Activated CD8-positive, alpha-beta memory T cell treated with anti-CD3 and anti-CD28 coated beads, Interleukin-2, amount 50 U/mL, for 4 hours (primary cell): Measurements from ENCODE around the gene ADGRD1.
"Not testable (repeated sequence)": the region's sequence is repeated elsewhere in the genome, so short reads cannot be mapped to it uniquely, and the experiment has no call there.

Experiments
- DNase-seq: peaks from one replicate; pipeline ENCODE4 v3.0.0-alpha.2; 2020

The ADGRD1 gene

DNA sequence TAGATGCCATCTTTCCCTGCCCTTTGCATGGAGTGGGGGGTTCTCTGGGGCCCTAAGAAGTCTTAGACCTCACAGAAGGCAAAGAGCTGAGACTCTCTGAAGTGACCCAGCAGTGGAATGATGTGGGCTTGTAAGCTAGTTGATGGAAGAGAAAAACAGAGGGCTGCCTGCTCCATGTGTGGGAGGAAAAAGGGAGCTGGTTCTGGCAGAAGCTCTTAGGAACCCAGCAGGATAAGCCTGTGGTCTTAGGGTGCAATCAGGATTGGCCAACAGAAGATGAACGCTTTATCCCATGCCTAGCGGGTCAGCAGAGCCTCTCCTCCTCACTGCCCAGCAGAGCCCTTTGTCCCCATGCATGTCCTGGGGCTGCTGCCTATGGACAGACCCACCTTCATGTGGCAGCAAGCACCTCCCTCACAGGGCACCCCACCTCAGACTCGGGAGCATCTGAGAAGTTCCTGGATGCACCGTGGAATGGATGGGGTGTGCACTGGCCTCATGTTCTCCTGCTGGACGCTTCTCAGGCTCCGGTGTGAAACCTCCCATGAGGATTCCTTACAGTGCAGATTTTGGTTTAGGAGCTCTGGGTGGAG, 152.7 kb downstream of the ADGRD1 start:
- DNase-seq: peak; percentile 1

DNA sequence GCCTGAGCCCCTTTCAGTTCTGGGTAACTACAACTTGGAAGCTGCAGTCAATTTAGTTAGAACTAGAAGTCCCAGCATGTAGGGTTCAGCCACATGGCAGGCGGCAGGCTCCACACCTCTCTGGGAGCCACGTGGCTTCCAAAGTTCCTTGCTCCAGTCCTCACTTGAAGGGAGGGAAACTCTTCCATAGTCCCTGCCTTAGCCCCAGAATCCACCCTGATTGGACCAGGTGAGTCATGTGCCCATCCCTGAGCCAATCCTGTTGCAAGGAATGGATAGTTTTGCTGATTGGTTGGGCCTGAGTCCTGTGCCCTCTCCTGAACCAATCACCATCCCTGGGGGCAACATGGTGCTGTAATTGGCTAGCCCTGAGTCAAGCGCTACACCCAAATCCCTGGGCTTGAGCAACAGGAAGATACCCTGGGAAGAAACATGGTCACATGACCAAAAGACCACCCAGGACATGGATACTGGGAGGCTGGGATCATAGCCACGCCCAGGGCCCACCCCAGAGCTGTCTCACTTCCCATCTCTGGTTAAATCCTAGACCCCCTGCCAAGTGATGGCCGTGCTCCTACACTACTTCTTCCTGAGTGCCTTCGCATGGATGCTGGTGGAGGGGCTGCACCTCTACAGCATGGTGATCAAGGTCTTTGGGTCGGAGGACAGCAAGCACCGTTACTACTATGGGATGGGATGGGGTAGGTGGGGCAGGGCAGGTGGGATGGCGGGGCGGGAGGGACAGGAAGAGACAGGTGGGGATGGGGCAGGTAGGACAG, 154.7 kb downstream of the ADGRD1 start:
- DNase-seq: no peak

DNA sequence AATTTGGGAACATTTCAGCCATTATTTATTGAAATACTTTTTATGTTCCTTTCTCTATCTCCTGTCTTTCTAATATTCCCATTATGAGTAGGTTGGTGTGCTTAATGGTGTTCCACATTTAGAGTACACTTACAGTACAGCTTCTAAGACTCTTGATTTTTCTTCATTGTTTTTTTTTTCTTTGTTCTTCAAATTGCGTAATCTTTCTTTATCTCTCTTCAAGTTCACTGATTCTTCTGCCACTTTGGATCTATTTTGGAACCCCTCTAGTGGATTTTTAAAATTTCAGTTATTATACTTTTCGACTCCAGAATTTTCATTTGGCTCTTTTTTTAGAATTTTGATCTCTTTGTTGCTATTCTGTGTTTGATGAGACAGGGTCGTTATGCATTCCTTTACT, 157.7 kb downstream of the ADGRD1 start:
- DNase-seq: no peak

DNA sequence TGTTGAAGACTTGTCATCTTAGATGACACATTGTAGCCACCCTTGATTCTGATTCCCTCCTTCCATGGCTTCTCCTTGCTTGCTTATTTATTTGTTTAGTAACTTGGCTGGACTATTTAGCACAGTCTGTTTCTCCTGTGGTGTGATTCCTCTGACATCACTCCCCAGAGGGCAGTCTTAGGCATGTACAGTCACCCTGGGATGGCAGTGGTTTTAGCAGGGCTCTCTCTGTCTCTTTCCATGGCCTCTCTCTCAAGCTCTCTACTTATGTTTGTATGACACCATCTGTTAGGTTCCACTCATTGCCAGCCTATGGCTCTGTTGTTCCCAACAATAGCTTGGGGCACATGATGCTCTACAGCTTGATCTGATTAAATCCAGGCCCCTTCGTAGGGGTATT, 158.3 kb downstream of the ADGRD1 start:
- DNase-seq: no peak

DNA sequence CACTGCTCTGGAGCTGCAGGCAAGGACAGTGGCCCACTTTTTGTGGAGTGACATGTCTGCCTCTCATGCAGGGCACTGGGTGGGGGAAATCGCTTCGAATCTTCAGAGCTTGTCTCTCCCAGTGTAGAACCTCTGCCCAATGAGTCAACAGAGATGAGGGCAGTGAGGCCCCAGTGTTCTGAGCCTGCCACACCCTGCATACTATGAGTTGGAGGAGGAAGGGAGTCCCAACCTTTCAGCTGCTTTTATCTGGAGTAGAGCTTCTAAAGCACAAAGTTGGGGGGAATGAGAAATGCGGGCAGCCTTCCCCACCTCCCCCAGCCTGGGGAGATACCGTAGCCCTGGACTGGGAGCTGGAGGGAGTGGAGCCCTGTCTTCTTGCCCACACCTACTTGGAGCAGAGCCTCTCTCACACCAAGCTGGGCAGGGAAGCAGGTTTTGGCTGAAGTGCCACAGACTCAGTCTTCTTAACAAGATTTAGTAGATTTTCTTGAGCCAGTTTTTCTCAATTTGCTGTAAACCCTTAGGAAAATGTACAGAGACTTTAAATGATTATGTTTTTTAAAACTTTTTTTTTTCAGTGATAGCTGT, 159.1 kb downstream of the ADGRD1 start:
- no peak for DNase-seq

DNA sequence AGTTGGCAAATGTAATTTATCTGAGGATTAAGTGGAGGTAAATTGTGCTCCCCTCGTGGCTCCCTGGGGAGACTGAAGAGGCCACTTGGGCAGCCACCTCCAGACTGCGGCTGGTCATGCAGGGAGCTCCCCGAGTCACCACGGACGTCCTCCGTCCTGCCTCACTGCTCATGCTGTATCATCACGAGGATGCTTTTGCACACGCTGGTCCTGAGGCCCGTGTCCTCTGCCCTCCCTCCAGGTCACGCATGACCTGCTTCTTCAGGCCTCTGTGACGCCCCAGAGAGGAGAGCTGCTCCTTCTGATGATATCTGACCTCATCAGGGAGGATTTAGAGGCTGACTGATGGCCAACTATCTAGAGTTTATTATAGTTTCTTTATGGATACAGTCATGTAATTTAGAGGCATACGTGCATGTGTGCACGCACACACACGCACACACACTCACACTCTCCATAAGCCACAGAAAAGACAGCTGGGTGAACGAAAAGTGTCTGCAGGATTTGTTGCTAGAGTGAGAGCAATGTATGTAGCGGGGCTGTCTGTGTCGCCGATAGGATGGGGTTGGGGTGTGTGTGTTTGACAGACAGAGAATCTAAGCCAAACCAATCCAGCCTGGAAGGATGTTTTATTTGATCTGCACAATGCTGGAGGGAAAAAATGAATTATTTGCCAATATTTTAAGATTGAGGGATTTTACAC, 160.0 kb downstream of the ADGRD1 start:
- DNase-seq: no peak

DNA sequence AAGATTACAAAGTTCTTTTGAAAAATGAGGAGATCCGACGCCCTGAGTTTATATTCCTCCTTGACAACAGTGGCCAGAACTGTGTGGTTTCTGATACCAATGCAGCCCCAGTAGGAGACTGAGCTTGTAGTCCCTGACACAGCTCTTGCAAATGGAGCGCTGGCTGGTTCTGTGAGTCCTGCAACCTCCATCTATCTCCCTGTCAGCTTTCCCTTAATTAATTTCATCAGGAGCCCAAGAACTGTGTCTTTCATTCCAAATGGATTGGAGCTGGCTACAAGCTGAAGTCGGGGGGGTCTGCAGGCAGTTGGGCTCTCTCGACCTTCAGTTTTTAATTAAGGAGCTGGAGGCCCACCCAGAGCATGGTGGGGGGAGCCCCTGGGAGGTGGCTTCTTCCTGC, 160.6 kb downstream of the ADGRD1 start:
- DNase-seq: no peak

DNA sequence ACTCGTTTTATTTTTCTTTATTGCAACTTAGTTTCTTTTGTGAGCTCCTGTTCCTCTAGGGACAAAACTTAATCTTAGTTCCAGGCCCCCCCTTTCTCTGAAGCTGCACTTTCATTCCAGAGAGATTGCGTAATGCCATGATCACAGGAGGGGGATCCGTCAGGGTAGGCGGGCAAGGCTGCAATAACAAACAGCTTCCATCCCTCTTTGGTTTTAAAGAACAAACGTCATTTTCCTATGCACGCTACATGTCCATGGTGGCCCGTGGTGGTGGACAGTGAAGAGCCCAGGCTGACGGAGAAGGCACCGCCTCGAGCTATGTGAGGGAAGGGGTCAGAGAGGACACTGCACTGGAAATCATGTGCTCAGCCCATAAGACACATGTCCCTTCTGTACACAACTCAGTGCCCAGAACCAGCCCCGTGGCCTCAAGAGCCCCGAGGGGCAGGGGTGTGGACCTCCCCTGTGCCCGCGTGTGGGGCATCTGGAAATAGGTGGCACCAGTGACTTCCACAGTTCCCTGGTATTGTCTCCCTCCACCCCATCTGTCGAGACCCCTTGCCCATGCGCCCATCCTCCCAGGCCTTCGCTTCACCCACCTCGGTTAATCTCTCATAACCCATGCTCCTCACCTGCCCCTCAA, 161.4 kb downstream of the ADGRD1 start:
- DNase-seq: no peak

DNA sequence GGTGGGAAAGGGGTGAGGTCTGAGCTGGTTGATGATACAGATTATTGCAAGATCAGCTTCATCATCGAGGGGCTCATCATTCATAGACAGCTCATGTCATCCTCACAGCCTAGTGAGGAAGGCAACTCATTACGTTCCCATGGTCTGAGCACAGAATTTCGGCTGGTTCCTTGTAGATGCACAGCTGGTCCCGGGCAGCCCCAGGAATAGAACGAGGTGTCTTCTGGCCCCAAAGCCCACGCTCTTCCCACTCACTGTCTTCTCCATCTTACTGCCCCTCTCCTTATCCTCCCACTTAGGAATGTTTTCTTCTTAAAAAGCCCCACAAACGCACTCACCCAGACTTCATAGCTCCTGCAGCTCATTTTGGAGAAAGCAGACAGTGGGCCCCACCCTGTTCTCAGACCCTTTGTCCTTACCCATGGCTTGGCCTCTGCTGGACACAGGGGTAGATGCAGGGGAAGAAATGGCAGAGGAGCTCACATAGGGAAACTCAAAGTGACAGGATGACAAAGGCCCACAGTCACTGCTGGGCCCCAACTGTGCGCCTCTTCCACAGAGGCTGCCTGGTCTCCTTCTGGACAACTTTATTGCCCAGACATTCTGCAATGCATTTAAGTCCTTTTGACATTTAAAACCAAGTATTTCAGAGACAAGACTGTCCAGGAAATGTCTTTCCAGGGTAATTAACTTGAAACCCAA, 162.2 kb downstream of the ADGRD1 start:
- no peak for DNase-seq

DNA sequence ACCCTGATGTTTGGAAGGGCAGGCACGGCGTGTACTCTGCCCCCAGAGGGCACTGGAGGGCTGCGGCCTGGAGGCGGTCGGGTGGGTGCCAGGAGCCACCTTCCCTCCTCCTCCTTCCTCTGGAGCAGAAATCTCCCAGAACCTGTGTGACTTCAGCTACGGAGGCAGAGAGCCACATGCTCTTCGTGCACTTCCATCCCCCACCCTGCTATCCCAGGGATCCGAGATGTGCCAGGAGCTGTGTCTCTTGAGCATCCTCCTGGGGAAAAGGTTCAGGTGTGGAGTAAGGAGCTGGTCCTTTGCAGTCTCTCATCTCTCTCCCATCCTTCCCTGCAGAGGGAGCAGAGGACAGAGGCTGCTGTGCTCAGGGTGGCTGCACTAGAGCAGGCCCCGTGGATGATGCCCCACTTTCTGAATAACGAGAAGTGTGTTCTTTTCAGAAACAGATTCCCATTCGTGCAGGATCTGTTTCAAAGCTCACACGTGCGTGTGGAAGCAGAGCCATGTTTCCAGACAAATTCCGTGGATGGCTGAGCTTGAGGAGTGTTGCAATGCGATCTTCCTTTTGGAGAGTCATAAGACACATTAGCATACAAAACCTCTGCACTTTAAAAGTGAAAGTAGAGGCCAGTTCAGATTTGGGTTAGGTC, 162.9 kb downstream of the ADGRD1 start:
- DNase-seq: no peak

DNA sequence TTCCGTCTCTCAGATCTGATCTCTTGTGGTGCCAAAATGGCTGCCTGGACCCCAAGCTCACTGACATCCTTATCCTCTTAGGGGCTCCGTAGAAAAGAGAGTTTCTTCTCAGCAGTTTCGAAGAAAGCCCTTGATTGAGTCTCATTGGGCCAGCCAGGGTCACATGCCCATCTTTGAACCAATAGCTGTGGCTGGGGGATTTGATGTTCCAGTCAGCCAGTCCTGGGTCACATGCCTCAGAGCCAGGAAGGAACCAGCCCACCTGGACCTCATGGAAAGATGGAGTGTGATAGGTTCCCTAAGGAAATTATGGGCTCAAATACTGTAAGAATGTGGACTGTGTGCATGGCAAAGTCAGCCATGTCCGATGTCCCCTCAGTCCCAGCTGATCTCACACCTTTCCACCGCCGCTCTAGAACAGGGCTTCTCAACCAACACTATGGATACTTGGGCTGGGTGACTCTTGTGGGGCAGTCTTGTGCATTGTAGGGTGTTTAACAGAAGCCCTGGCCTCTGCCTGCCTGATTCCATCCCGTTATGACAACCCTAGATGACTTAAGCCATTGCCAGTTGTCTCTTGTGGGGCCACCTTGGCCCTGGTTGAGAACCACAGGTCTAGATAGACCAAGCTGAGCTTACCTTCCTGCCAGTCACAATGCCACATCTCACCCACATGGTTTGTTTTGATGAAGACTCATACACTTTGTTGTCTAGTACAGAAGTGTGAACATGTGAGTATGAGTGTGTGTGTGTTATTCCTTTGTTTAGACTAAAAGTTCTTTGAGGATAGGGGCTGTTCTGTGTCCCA, 163.9 kb downstream of the ADGRD1 start:
- DNase-seq: no peak

DNA sequence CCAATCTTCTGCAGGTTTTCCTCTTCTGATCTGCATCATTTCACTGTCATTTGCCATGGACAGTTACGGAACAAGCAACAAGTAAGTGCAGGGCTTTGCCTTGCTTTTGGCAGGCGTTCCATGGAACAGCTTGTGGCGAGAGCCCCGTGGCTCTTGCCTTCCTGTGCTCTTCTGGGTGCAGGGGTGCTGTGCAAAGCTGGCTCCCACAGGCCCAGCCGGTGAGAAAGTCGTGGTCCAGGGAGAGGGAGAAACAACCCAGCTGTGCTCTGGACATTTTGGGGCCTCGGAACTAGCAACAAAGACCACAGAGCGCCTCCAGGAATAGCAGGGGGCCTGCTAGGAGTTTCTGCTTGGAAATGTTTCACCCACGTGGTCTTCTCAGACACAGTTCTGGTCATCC, 164.7 kb downstream of the ADGRD1 start:
- DNase-seq: no peak

DNA sequence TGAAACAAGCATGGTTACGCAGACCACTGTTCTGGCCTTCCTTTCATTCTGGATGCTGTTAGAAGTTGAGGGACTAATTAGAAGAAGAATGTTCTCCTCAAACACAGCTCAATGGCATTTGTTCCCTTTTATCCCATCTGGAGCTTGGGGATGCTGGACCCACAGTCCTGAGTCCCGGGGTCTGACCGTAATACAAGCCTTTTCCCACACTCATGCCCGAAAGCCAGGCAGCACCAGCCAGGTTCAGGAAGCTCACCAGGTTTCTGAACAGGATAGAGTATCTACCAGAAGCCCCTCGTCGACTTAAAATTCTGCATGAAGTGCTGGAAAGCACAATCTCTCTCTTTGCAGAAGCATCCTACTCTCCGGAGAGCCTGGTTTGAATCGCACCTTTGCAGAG, 165.6 kb downstream of the ADGRD1 start:
- not testable (repeated sequence) for DNase-seq

DNA sequence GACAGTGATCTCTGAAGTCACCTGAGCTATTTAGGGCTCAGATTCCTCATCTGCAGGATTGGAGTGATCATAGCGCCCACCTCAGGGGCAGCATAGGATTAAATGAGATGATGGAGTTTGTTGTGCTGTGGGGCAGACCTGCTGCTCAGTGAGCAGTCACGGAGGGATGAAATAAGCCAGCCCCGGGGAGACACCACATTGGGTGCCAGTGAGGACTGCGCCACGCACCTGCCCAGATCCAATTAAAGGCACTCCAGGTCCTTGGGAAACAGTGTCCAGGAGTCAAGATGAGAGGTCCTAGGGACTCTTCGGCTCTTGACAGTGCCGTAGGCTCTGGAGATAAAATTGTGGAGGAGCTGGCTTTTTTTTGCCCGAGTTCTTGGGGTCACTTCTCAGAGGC, 166.2 kb downstream of the ADGRD1 start:
- no peak for DNase-seq

DNA sequence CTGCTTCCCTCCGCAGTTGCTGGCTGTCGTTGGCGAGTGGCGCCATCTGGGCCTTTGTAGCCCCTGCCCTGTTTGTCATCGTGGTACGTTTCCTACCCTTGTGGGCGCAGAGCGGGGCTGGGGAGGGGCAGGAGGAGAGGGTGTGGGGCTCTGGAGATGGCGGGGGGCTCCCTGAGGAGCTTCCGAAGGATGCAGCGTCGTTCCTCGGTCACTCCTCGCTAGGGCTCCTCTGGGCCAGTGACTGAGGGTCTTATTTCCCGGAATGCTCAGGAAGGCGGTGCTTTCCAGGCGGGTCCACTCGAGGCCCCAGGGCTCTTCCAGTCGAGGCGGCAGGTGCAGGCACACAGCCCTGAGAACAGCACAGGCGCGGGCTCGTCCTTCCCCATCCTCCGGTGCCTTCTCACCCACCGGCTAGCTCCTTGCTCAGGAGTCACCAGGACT, 167.1 kb downstream of the ADGRD1 start:
- no peak for DNase-seq

DNA sequence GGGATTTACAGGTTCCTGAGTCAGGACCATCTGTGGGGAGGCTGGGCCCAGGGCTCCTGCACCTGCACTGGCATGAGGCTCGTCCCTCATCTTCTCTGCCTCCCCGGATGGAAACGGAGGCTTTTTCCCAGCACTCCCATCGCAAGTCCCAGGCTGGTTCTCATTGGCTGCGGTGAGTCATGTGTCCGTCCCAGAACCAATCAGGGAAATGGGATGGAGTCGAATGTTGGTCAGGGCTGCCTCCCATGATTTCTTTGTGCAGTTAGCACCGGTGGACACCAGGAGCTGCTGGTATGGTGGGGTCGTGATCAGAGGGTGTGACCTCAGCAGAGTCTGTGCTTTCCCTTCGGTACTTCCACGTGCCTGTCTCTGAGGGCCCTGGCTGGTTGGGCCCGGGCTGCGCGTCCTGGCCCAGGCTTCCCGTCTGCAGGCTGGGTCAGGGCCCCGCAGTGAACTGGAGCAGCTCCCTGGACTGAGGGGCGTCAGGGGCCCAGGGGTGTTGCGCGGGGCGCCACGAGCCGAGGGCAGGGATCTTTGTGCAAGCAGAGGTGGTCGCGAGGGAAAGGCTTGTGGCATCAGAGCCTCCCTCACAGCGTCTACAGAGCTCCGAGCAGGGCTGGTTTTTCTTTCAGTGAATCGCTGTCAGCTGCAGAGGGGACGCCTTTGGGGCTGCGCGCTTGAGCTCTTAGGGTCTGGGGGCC, 168.1 kb downstream of the ADGRD1 start:
- no peak for DNase-seq

DNA sequence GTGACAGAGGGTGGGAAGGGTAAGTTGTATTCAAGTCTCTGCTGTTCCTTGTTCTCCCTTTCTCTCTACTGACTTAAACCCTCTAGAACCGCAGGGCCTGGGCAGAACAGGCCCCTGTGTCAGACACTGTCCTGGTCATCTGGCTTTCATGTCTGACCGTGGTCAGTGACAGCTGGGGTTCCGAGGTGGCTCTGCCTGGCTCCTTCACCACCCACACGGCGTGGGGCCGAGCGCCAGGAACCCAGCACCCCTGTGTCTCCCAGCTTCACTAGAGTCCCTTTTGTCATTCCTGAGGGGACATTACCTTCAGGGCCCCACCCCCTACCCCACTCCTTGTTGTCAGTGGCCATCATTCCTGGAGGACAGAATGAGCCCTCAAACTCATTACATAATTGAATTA, 168.9 kb downstream of the ADGRD1 start:
- no peak for DNase-seq

DNA sequence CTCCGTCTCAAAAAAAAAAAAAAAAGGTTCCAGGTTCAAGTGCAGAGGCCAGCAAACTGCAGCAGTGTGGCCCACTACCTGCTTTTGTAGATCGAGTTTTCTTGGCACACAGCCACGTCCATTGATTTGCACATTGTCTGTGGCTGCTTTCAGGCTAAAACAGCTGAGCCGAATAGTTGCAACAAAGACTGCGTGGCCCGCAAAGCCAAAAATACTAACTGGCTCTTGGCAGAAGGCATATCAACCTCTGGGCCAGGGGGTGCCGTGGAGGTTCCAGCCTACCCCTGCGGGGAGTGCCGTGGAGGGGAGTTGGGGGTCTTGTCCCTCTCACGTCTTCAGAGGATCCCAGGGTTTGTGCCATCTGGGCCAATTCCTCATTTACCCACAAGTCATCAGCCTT, 170.1 kb downstream of the ADGRD1 start:
- no peak for DNase-seq

DNA sequence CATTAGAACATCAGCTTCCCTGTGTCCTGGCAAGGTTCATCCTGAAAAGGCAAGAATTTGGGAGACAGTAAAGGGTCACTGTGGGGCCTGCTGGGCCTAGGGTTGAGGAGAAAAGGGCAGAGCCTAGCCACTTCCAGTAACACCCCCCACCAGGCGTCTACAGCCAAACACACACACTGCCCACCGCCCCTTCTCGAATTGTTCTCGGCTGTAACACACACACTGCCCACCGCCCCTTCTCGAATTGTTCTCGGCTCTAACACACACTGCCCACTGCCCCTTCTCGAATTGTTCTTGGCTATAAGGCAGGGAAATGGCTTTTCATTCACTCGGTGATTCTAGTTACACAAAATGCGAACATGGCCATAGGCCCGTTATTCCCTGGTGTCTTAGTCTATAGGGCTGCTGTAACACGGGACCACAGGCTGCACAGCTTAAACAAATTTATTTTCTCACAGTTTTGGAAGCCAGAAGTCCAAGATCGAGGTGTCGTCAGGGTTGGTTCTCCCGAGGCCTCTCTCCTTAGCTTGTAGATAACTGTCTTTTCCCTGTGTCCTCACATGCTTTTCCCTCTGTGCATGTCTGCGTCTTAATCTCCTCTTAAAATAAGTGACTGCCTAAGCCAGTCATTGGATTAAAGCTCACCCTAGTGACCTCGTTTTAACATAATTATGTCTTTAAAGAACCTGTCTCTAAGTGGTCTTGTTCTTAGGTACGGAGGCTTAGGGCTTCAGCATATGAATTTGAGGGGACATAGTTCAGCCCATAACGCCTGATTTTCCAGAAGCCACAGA, 171.0 kb downstream of the ADGRD1 start:
- DNase-seq: no peak
